ENCODE measurements around the gene GUCA2B.
A peak's percentile ranks its signal among the peaks of the same experiment; 100 is the strongest.

The GUCA2B gene

DNA sequence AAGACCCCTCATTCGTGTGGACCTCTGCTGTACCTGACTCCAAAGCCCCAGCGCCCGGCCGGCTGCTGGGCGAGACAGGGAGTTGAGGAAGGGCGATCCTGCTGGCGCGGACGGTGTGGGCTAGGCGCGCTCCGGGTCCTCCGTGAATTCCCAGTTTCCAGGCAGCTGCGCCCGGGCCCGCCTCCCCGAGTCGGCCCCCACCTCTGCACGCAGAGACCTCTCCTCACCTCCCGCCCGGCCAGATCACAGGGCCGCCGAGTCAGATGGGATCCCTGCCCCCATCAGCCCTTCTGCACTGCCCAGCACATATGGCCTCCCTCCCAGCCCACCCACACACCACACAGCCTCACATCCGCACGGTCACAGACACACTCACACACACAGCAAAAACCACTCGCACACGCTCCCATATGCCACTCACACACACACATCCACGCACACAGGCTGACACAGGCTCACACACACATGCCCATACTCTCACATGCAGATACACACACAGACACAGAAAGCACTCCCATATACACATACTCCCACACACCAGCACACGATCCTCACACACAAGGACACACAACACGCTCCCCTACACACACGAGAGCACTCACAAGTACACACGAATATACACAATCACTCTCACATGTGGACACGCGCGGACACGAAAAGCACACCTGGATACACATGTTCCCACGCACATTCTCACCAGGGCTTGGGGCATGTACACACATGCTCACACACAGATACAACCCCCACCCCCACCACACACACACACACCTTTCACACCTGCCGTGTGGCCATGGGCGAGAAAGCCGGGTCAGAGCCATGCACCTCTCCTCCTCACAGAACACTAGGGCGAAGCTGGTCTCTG is 7.2 kb upstream of the GUCA2B start:
- Mint-ChIP-seq H3K27me3 (peaks cover 19 to 29% of the 10 kb centered on the region in 2 donors), H3K9me3 (no peaks in the 10 kb centered on the region), H3K4me3 (no peak overlapping the region), H3K36me3 (ENCODE audit: insufficient read depth) (no peaks in the 10 kb centered on the region), H3K27ac (no peak overlapping the region), H3K4me1 (ENCODE audit: low read depth in 2 of 2) (peaks cover 0 to 3% of the 10 kb centered on the region in 2 donors)
- no peak for ATAC-seq (replicated peaks)
- DNase-seq, result no peak

DNA sequence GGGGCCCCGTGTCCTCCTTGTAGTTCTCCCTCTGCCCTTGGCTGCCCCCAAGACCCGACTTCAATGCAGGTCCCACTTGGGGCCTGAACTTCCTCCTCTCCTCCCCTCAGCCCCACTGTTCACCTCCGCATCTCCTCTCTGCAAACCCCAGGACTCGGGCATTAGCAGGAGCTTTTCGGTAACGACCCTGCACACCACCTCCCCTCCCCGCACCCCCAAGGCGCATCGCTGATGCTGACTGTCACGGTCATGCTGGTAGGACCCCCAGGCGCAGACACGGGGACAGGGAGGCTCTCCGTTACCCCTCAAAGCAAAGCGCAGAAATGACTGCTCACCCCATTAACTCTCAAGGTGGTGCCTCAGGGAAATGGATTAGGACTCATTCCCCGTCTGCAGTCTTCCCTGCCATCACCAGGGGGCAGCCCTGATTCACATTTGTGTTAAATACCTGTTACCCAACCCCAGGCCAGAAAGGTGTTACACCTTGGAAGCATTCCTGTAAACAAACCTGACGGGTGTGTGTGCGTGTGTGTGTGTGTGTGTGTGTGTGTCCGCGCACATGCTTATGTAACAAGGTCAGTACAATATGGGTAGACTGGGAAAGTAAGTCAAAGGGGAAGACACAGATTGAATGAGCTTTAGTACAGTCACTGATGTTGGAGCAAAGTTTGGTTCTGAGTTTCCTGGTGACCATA is 6.4 kb upstream of the GUCA2B start:
- ATAC-seq (replicated peaks) (peak; percentile 61), DNase-seq (peak; percentile 51 to 62 (median 59))
- Mint-ChIP-seq H3K27ac (no peak overlapping the region), H3K27me3 (peaks cover 23 to 35% of the 10 kb centered on the region in 2 donors), H3K9me3 (no peaks in the 10 kb centered on the region), H3K4me3 (no peak overlapping the region), H3K36me3 (ENCODE audit: insufficient read depth) (no peaks in the 10 kb centered on the region), H3K4me1 (ENCODE audit: low read depth in 2 of 2) (peaks cover 0 to 3% of the 10 kb centered on the region in 2 donors)

DNA sequence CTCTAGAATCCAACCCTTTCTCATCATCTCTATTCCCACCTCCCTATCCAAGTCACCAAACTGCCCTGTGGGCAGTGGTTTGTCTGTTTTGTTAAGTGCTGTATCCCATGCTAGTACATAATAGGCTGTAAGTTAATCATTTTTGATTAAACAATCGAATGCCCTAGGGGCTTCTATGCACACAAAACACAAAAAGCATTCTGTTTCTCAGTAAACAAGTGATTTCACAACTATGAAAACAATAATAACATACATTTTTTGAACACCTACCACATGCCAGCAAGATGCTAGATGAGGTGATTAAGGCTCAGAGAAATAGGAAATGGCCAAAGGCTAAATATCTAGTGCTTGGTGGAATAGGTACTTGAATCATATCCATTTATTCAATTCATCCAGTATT is 5.0 kb upstream of the GUCA2B start:
- Mint-ChIP-seq H3K4me1 (ENCODE audit: low read depth in 2 of 2) (peaks cover 0 to 2% of the 10 kb centered on the region in 2 donors), H3K4me3 (no peak overlapping the region), H3K9me3 (no peaks in the 10 kb centered on the region), H3K27ac (no peak overlapping the region), H3K27me3 (peaks cover 20 to 36% of the 10 kb centered on the region in 2 donors), H3K36me3 (ENCODE audit: insufficient read depth) (no peaks in the 10 kb centered on the region)
- no peak for DNase-seq
- no peak for ATAC-seq (replicated peaks)

DNA sequence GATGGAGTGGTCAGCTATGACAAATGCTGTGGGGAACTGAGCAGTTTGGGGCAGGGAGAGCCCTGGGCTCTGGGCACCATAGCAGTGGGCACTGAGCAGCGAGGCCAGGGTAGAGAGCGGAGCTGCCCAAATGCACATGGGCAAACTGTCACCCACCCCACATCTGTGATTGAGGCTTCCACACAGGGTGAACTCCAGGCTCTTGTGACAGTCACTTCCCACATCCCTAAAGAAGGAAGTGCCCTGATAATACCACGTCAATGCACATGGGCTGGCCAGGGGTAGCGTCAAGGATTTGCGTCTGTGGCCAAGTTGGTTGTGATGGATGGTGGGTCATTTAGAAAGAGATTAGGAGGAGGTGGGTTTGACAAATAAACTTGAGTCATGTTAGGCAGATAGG is 2.6 kb upstream of the GUCA2B start:
- ATAC-seq (replicated peaks), result no peak
- Mint-ChIP-seq H3K27me3 (peaks cover 20 to 57% of the 10 kb centered on the region in 2 donors), H3K4me3 (no peak overlapping the region), H3K4me1 (ENCODE audit: low read depth in 2 of 2) (no peaks in the 10 kb centered on the region), H3K36me3 (ENCODE audit: insufficient read depth) (no peaks in the 10 kb centered on the region), H3K27ac (no peak overlapping the region), H3K9me3 (no peaks in the 10 kb centered on the region)
- DNase-seq, result no peak

DNA sequence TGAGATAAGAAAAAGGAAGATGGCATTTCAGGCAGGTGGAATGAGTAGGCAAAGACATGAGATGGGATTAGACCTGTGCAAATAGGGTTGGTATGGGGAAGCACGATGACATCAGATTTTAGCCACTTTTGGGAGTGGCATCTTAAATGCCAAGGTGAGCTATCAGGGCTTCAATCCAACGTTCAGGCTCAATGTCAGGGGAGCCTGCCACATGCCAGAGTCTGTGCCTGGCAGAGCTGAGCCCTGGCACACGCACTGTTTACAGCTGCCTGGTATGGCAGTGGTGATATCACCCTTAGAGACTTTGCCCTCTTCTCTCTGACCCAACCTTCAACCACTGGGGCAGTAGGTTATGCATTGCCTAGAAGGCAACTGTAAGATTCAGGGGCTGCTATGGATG is 1.1 kb upstream of the GUCA2B start:
- Mint-ChIP-seq H3K4me3 (no peak overlapping the region), H3K4me1 (ENCODE audit: low read depth in 2 of 2) (no peaks in the 10 kb centered on the region), H3K36me3 (ENCODE audit: insufficient read depth) (no peaks in the 10 kb centered on the region), H3K27me3 (peaks cover 20 to 60% of the 10 kb centered on the region in 2 donors), H3K27ac (no peak overlapping the region), H3K9me3 (no peaks in the 10 kb centered on the region)
- DNase-seq (no peak), ATAC-seq (replicated peaks) (no peak)

- peaks cover 20 to 60% of the 10 kb centered on the region in 2 donors for H3K27me3 Mint-ChIP-seq
- ATAC-seq (replicated peaks) (no peak), DNase-seq (no peak)
- no peak overlapping the region for H3K4me3 Mint-ChIP-seq
- no peaks in the 10 kb centered on the region for H3K36me3 Mint-ChIP-seq (ENCODE audit: insufficient read depth)
- H3K9me3 Mint-ChIP-seq, result no peaks in the 10 kb centered on the region
- H3K27ac Mint-ChIP-seq, result no peak overlapping the region
- peaks cover 4 to 5% of the 10 kb centered on the region in 2 donors for H3K4me1 Mint-ChIP-seq (ENCODE audit: low read depth in 2 of 2)
Observed at GRCh38 chr1:42153624-42154023, 414 bp downstream of the GUCA2B start.

GRCh38 chr1:42154685-42155084 is 1.5 kb downstream of the GUCA2B start:
- Mint-ChIP-seq H3K27me3 (peaks cover 20 to 66% of the 10 kb centered on the region in 2 donors), H3K9me3 (no peaks in the 10 kb centered on the region), H3K27ac (no peak overlapping the region), H3K4me3 (no peak overlapping the region), H3K36me3 (ENCODE audit: insufficient read depth) (no peaks in the 10 kb centered on the region), H3K4me1 (ENCODE audit: low read depth in 2 of 2) (peaks cover 4 to 5% of the 10 kb centered on the region in 2 donors)
- DNase-seq (no peak), ATAC-seq (replicated peaks) (no peak)

- H3K4me3 Mint-ChIP-seq, result no peak overlapping the region
- ATAC-seq (replicated peaks) (no peak), DNase-seq (no peak)
- H3K36me3 Mint-ChIP-seq (ENCODE audit: insufficient read depth), result no peaks in the 10 kb centered on the region
- peaks cover 0 to under 1% of the 10 kb centered on the region in 2 donors for H3K9me3 Mint-ChIP-seq
- peaks cover 4 to 5% of the 10 kb centered on the region in 2 donors for H3K4me1 Mint-ChIP-seq (ENCODE audit: low read depth in 2 of 2)
- H3K27ac Mint-ChIP-seq, result no peak overlapping the region
- peaks cover 14 to 62% of the 10 kb centered on the region in 2 donors for H3K27me3 Mint-ChIP-seq
Observed at GRCh38 chr1:42155362-42155761, 2.2 kb downstream of the GUCA2B start.

GRCh38 chr1:42157667-42158066 is 4.5 kb downstream of the GUCA2B start:
- ATAC-seq (replicated peaks), result no peak
- Mint-ChIP-seq H3K9me3 (peaks cover 0 to 16% of the 10 kb centered on the region in 2 donors), H3K27me3 (peaks cover 13 to 62% of the 10 kb centered on the region in 2 donors), H3K36me3 (ENCODE audit: insufficient read depth) (no peaks in the 10 kb centered on the region), H3K27ac (no peak overlapping the region), H3K4me1 (ENCODE audit: low read depth in 2 of 2) (peaks cover 4 to 5% of the 10 kb centered on the region in 2 donors), H3K4me3 (no peak overlapping the region)
- no peak for DNase-seq

GRCh38 chr1:42158189-42158588 is 5.0 kb downstream of the GUCA2B start:
- no peak overlapping the region for H3K4me3 Mint-ChIP-seq
- peaks cover 18 to 62% of the 10 kb centered on the region in 2 donors for H3K27me3 Mint-ChIP-seq
- ATAC-seq (replicated peaks), result no peak
- H3K36me3 Mint-ChIP-seq (ENCODE audit: insufficient read depth), result no peaks in the 10 kb centered on the region
- no peak overlapping the region for H3K27ac Mint-ChIP-seq
- DNase-seq, result no peak
- H3K4me1 Mint-ChIP-seq (ENCODE audit: low read depth in 2 of 2), result peaks cover 4 to 5% of the 10 kb centered on the region in 2 donors
- H3K9me3 Mint-ChIP-seq, result peaks cover 0 to 16% of the 10 kb centered on the region in 2 donors

DNA sequence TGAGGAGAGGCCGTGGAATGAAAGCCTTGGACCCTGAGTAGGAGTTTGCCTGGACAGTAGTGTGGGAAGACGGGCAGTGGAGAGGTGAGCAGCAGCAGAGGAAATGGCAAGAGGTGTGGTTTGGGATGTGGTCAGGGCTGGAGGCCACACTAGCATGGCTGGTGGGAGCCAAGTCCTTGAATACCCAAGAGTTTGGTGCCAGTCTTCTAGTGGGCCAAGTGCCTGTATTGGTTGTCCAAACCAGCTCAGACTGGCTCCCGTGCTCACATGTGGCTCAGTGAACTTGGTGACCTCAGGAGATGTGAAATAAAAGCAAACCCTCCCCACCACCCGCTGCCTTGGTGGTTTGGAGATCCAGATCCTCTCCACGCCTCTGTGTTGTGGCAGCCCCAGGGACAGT is 9.0 kb downstream of the GUCA2B start:
- ATAC-seq (replicated peaks) (no peak), DNase-seq (no peak)
- Mint-ChIP-seq H3K27ac (no peak overlapping the region), H3K4me1 (ENCODE audit: low read depth in 2 of 2) (peaks cover 4 to 5% of the 10 kb centered on the region in 2 donors), H3K9me3 (peaks cover 0 to 16% of the 10 kb centered on the region in 2 donors), H3K4me3 (no peak overlapping the region), H3K36me3 (ENCODE audit: insufficient read depth) (no peaks in the 10 kb centered on the region), H3K27me3 (peaks cover 23 to 44% of the 10 kb centered on the region in 2 donors)

- Mint-ChIP-seq H3K27ac (no peak overlapping the region), H3K9me3 (peaks cover 0 to 16% of the 10 kb centered on the region in 2 donors), H3K36me3 (ENCODE audit: insufficient read depth) (no peaks in the 10 kb centered on the region), H3K27me3 (peaks cover 23 to 53% of the 10 kb centered on the region in 2 donors), H3K4me1 (ENCODE audit: low read depth in 2 of 2) (no peaks in the 10 kb centered on the region), H3K4me3 (no peak overlapping the region)
- no peak for DNase-seq
- no peak for ATAC-seq (replicated peaks)
Observed at GRCh38 chr1:42163114-42163513, 9.9 kb downstream of the GUCA2B start.

DNA sequence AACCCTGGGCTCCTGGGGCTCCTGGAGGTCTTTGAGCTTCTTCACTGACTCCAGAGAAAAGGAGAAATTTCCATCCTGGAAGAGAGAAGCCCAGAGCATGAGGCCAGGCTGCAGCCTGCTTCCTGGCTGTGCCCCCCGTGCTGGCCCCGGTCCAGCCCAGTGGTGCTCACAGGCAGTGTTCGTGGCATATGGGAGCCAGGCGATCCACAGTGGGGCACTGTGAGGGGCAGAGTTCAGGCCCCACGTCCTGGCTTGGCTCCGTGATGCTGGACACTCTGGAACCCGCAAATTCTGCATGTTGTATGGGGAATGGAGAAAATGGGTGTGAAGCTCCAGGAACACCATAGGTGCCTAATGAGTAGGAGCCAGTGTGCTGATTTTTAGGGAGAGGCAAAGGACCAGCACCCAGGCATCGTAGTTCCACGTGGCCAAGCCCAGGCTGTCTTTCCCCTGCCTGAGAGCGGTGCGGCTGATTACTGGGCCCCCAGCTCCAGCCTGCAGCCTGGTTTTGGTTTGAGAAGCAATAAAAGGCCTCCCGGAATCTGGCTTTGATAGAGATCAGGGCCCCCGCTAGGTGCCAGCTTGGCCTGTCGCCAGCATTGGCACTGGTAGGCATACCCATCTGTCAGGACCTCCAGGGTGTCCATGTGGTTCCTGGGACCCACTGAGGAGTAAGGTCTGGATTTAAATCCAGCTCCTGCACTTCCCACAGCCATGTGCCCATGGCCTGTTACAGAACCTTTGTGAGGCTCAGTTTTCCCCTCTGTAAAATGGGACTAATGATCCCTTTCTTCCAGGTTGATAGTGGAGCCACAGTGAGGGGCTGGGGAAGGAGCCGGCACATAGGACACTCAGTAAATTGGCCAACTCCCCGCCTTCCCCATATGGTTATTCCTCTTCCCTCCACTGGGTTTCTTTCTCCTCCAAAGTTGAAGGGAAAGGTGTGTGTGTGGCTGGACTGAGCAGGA is 10.6 kb downstream of the GUCA2B start:
- Mint-ChIP-seq H3K27me3 (peaks cover 23 to 58% of the 10 kb centered on the region in 2 donors), H3K27ac (no peak overlapping the region), H3K4me3 (no peak overlapping the region), H3K4me1 (ENCODE audit: low read depth in 2 of 2) (no peaks in the 10 kb centered on the region), H3K9me3 (peaks cover 0 to 16% of the 10 kb centered on the region in 2 donors), H3K36me3 (ENCODE audit: insufficient read depth) (no peaks in the 10 kb centered on the region)
- DNase-seq (no peak), ATAC-seq (replicated peaks) (no peak)
